ENCODE measurements around the gene TMEM120B.

TMEM120B gene

DNA sequence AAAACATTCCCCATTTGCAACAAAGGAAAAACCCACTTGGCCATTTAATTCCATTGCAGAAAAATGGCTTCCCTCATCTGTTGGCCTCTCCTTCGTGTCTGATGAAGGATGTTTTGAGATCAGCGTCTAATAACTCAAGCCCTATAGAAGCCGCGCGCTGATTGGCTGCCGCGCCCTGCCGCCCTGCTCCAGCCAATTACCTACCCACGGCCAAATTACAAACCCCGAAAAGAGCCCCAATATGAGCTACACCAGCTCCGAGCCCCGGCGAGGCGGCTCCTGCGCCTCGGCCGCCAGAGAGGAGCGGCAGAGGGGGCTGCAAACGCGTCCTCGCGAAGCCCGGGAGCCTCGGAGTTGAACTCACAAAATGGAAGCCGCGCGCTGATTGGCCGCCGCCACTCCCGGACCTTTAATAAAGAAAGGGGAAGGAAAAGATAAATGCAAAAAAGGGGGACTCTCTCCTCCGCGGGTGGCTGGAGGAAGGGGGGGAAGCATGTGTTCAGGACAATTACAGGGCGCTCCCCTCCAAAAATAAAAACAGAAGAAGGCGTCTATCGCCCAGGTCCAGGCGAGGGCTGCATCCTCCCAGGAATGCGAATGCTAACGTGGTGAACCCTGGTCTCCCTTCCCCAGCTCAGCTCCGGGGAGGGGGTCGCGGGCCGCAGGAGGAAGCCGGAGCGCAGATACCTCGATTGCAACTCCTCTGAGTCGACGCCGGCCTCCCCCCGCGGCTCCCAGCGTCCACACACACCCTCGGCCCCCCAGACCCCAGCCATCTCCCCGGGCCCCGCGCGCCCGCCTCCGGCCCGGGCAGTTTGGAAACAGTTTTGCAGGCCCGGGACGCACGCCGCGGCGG is 90.5 kb downstream of the TMEM120B start:
- H3K4me1 ChIP-seq (ENCODE audit: low read depth, poor library complexity, severe bottlenecking), result peaks cover 20% of the 10 kb centered on the region
- peak overlapping the region; percentile 97 for H3K4me2 ChIP-seq
- H3K9ac ChIP-seq, result peak overlapping the region; percentile 99

DNA sequence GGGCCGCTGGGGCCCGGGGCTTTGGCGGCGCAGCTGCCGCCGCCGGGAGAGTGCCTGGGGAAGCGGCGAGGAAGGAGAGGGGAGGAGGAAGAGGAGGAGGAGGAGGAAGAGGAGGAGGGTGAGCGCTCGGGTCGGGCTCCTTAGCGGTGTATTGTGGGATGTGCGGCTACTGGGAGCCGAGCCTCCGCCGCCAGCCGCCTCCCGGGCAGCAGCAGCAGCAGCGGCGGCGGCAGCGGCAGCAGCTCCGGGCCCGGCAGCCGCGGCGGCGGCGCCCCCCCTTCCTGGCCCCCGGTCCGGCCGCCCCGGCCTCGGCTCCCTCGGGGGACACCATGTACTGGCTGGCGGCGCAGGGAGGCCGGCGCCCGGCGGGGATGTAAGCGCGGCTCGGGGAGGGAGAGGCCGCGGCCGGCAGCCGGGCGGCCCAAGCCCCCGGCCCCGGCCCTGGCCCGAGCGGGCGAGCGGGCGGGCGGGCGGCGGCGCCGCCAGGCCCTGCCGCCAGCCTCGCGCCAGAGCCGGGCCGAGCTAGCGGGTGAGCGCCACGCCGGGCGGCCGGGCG is 91.4 kb downstream of the TMEM120B start, which contains the start of gene SETD1B:
TSS of gene SETD1B (plus strand) at position 149 of the 556 bp plus-strand sequence. CDS start 729 bp downstream, outside the sequence.
- H3K36me3 ChIP-seq (ENCODE audit: insufficient read depth), result no peaks in the 10 kb centered on the region
- peaks cover 13% of the 10 kb centered on the region for H3K4me1 ChIP-seq (ENCODE audit: low read depth, poor library complexity, severe bottlenecking)
- peak within 1 kb of the TSS; percentile 99 for H3K9ac ChIP-seq
- peaks cover 46% of the 10 kb centered on the region for H3K79me2 ChIP-seq (ENCODE audit: insufficient read depth, low read depth)
- TF ChIP-seq, protein P1, sequence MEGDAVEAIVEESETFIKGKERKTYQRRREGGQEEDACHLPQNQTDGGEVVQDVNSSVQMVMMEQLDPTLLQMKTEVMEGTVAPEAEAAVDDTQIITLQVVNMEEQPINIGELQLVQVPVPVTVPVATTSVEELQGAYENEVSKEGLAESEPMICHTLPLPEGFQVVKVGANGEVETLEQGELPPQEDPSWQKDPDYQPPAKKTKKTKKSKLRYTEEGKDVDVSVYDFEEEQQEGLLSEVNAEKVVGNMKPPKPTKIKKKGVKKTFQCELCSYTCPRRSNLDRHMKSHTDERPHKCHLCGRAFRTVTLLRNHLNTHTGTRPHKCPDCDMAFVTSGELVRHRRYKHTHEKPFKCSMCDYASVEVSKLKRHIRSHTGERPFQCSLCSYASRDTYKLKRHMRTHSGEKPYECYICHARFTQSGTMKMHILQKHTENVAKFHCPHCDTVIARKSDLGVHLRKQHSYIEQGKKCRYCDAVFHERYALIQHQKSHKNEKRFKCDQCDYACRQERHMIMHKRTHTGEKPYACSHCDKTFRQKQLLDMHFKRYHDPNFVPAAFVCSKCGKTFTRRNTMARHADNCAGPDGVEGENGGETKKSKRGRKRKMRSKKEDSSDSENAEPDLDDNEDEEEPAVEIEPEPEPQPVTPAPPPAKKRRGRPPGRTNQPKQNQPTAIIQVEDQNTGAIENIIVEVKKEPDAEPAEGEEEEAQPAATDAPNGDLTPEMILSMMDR (conservative IDR thresholded peaks at IDR 0.05; ENCODE audit: low read depth, low read length), result no peak
- no peaks in the 10 kb centered on the region for H4K20me1 ChIP-seq (ENCODE audit: insufficient read depth)
- peak within 1 kb of the TSS; percentile 30; the same call in 1 of the 2 replicates for H2AFZ ChIP-seq (ENCODE audit: low read depth)
- peak within 1 kb of the TSS; percentile 100 for H3K27ac ChIP-seq
- no peak within 1 kb of the TSS for H3K4me3 ChIP-seq (IDR thresholded peaks at IDR 0.05; ENCODE audit: insufficient read depth, low read depth, low read length)
- peak within 1 kb of the TSS; percentile 97 for H3K4me2 ChIP-seq
- H3K27me3 ChIP-seq (ENCODE audit: insufficient read depth, low read depth), result no peaks in the 10 kb centered on the region

More for the DNA sequence above, 90.5 kb downstream of the TMEM120B start:
- Histone ChIP-seq H3K79me2 (ENCODE audit: insufficient read depth, low read depth) (peaks cover 46% of the 10 kb centered on the region), H3K27me3 (ENCODE audit: insufficient read depth, low read depth) (no peaks in the 10 kb centered on the region), H3K4me3 (IDR thresholded peaks at IDR 0.05; ENCODE audit: insufficient read depth, low read depth, low read length) (no peak overlapping the region), H3K27ac (peak overlapping the region; percentile 100), H2AFZ (ENCODE audit: low read depth) (peak overlapping the region; percentile 30; the same call in 1 of the 2 replicates), H4K20me1 (ENCODE audit: insufficient read depth) (no peaks in the 10 kb centered on the region), H3K36me3 (ENCODE audit: insufficient read depth) (no peaks in the 10 kb centered on the region)
- TF ChIP-seq, protein P1 (conservative IDR thresholded peaks at IDR 0.05; ENCODE audit: low read depth, low read length), result no peak

DNA sequence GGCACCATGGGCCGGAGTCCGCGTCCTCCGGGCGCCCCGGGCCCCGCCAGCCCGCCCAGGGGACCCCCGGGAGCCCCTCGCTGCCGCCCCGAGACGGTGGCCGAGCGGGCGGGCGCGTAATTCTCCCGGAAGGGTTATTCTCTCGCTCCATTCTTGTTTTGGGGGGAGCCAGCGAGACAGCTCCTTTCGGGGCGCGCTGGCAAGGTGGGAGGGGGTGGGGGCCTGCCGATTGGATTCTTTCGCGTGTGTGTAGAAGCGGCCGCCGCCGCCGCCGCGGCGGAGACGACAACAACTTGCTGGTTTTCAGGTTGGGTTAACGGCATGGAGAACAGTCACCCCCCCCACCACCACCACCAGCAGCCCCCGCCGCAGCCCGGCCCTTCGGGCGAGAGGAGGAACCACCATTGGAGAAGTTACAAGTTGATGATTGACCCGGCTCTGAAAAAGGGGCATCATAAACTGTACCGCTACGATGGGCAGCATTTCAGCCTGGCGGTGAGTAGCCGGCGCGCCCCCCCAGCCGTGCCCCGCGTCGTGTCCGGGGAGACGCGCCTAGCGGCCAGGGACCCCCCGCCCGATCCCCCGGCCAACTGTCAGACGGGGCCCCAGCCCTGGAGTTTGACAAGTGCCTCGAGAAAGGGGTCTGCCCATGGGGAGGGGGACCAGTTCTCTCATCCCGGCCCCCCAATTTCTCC is 92.0 kb downstream of the TMEM120B start:
- Histone ChIP-seq H3K4me2 (peak overlapping the region; percentile 48; the same call in 1 of the 2 replicates), H3K36me3 (ENCODE audit: insufficient read depth) (no peaks in the 10 kb centered on the region), H3K9ac (peak overlapping the region; percentile 65; the same call in 1 of the 2 replicates), H2AFZ (ENCODE audit: low read depth) (no peak overlapping the region), H3K4me3 (IDR thresholded peaks at IDR 0.05; ENCODE audit: insufficient read depth, low read depth, low read length) (no peak overlapping the region), H3K27me3 (ENCODE audit: insufficient read depth, low read depth) (no peaks in the 10 kb centered on the region), H3K79me2 (ENCODE audit: insufficient read depth, low read depth) (peaks cover 46% of the 10 kb centered on the region), H3K27ac (peak overlapping the region; percentile 55; the same call in 1 of the 2 replicates), H3K4me1 (ENCODE audit: low read depth, poor library complexity, severe bottlenecking) (peaks cover 9% of the 10 kb centered on the region), H4K20me1 (ENCODE audit: insufficient read depth) (no peaks in the 10 kb centered on the region)
- TF ChIP-seq, protein P1 (conservative IDR thresholded peaks at IDR 0.05; ENCODE audit: low read depth, low read length), result no peak

Data from KMS-11 (cell line).